Central memory CD8-positive, alpha-beta T cell (primary cell): ENCODE data around the gene TSPAN16.
"Not testable (repeated sequence)": the region's sequence is repeated elsewhere in the genome, so short reads cannot be mapped to it uniquely, and the experiment has no call there.

ENCODE experiments used
- ATAC-seq: fragments of 150-1000 bp; cut with Tn5 transposase; replicated peaks from 2 replicates; pipeline ENCODE4 v1.10.0; 2022; ENCODE audit warnings: mild to moderate bottlenecking, moderate FRiP score, moderate number of reproducible peaks; ENCODE audit not compliant: poor library complexity, severe bottlenecking; ENCODE audit errors: extremely low read depth
- DNase-seq, 2 donors: peaks; one replicate each; pipeline ENCODE4 v3.0.0; 2021; ENCODE audit warnings: low spot score in 2 of 2
- H3K27ac Mint-ChIP-seq: one replicate; pipeline ENCODE4 v1.8.0; 2022; ENCODE audit warnings: low read depth, mild to moderate bottlenecking, moderate library complexity, mixed read lengths
- H3K27me3 Mint-ChIP-seq: one replicate; pipeline ENCODE4 v1.8.0; 2022; ENCODE audit warnings: mixed read lengths
- H3K36me3 Mint-ChIP-seq: one replicate; pipeline ENCODE4 v1.8.0; 2022; ENCODE audit warnings: mild to moderate bottlenecking, moderate library complexity, mixed read lengths; ENCODE audit not compliant: insufficient read depth
- H3K4me1 Mint-ChIP-seq: one replicate; pipeline ENCODE4 v1.8.0; 2022; ENCODE audit warnings: mixed read lengths
- H3K4me3 Mint-ChIP-seq: one replicate; pipeline ENCODE4 v1.8.0; 2022; ENCODE audit warnings: mild to moderate bottlenecking, moderate library complexity, mixed read lengths
- H3K9me3 Mint-ChIP-seq: one replicate; pipeline ENCODE4 v1.8.0; 2022; ENCODE audit warnings: mixed read lengths

The TSPAN16 gene

GRCh38 chr19:11325544-11325943 is 29.6 kb downstream of the TSPAN16 start:
- H3K36me3 Mint-ChIP-seq, result no peaks in the 10 kb centered on the region

GRCh38 chr19:11330127-11330526 is 34.2 kb downstream of the TSPAN16 start:
- peaks cover 7% of the 10 kb centered on the region for H3K36me3 Mint-ChIP-seq
- no peaks in the 10 kb centered on the region for H3K4me1 Mint-ChIP-seq
- no peak for DNase-seq

More at GRCh38 chr19:11325544-11325943, 29.6 kb downstream of the TSPAN16 start:
- no peaks in the 10 kb centered on the region for H3K9me3 Mint-ChIP-seq
- no peaks in the 10 kb centered on the region for H3K27me3 Mint-ChIP-seq
- no peak overlapping the region for H3K4me3 Mint-ChIP-seq
- ATAC-seq (no peak), DNase-seq (no peak)
- H3K27ac Mint-ChIP-seq, result no peak overlapping the region
- peaks cover 11% of the 10 kb centered on the region for H3K4me1 Mint-ChIP-seq

GRCh38 chr19:11331502-11331901 is 35.5 kb downstream of the TSPAN16 start:
- no peaks in the 10 kb centered on the region for H3K4me1 Mint-ChIP-seq
- peaks cover 13% of the 10 kb centered on the region for H3K36me3 Mint-ChIP-seq
- ATAC-seq (no peak), DNase-seq (no peak)
- H3K9me3 Mint-ChIP-seq, result no peaks in the 10 kb centered on the region
- no peak overlapping the region for H3K4me3 Mint-ChIP-seq
- no peaks in the 10 kb centered on the region for H3K27me3 Mint-ChIP-seq
- no peak overlapping the region for H3K27ac Mint-ChIP-seq

More at GRCh38 chr19:11330127-11330526, 34.2 kb downstream of the TSPAN16 start:
- no peak for ATAC-seq
- Mint-ChIP-seq H3K9me3 (no peaks in the 10 kb centered on the region), H3K27me3 (no peaks in the 10 kb centered on the region), H3K27ac (no peak overlapping the region), H3K4me3 (no peak overlapping the region)

GRCh38 chr19:11332822-11333221 is 36.9 kb downstream of the TSPAN16 start:
- no peak overlapping the region for H3K4me3 Mint-ChIP-seq
- H3K27ac Mint-ChIP-seq, result no peak overlapping the region
- no peaks in the 10 kb centered on the region for H3K9me3 Mint-ChIP-seq
- DNase-seq (no peak), ATAC-seq (no peak)
- peaks cover 13% of the 10 kb centered on the region for H3K36me3 Mint-ChIP-seq
- H3K27me3 Mint-ChIP-seq, result no peaks in the 10 kb centered on the region
- no peaks in the 10 kb centered on the region for H3K4me1 Mint-ChIP-seq

GRCh38 chr19:11333838-11334237 is 37.9 kb downstream of the TSPAN16 start:
- not testable (repeated sequence) for H3K9me3 Mint-ChIP-seq, DNase-seq, H3K4me1 Mint-ChIP-seq, H3K4me3 Mint-ChIP-seq, H3K27me3 Mint-ChIP-seq, ATAC-seq, H3K27ac Mint-ChIP-seq
- H3K36me3 Mint-ChIP-seq, result peaks cover 13% of the 10 kb centered on the region

GRCh38 chr19:11335449-11336146 is 39.6 kb downstream of the TSPAN16 start:
- no peak overlapping the region for H3K4me3 Mint-ChIP-seq
- no peak for ATAC-seq
- peaks cover 13% of the 10 kb centered on the region for H3K4me1 Mint-ChIP-seq
- peaks cover 13% of the 10 kb centered on the region for H3K36me3 Mint-ChIP-seq
- H3K27ac Mint-ChIP-seq, result peak overlapping the region; percentile 25
- no peaks in the 10 kb centered on the region for H3K27me3 Mint-ChIP-seq
- no peaks in the 10 kb centered on the region for H3K9me3 Mint-ChIP-seq
- DNase-seq, result no peak

- Mint-ChIP-seq H3K27me3 (no peaks in the 10 kb centered on the region), H3K4me3 (no peak overlapping the region), H3K27ac (no peak overlapping the region), H3K36me3 (peaks cover 13% of the 10 kb centered on the region), H3K4me1 (peaks cover 13% of the 10 kb centered on the region), H3K9me3 (no peaks in the 10 kb centered on the region)
- DNase-seq, result no peak
- no peak for ATAC-seq
Measured at GRCh38 chr19:11337080-11337479, 41.1 kb downstream of the TSPAN16 start.

- Mint-ChIP-seq H3K4me1 (peaks cover 13% of the 10 kb centered on the region), H3K27ac (no peak overlapping the region)
Measured at GRCh38 chr19:11338121-11338520, 42.2 kb downstream of the TSPAN16 start.

GRCh38 chr19:11338569-11339253 is 42.8 kb downstream of the TSPAN16 start:
- ATAC-seq, result peak; percentile 8
- DNase-seq, result no peak
- no peaks in the 10 kb centered on the region for H3K27me3 Mint-ChIP-seq
- H3K4me3 Mint-ChIP-seq, result peak overlapping the region; percentile 66
- H3K36me3 Mint-ChIP-seq, result peaks cover 12% of the 10 kb centered on the region
- peak overlapping the region; percentile 73 for H3K27ac Mint-ChIP-seq
- no peaks in the 10 kb centered on the region for H3K9me3 Mint-ChIP-seq
- peaks cover 13% of the 10 kb centered on the region for H3K4me1 Mint-ChIP-seq

More at GRCh38 chr19:11338121-11338520, 42.2 kb downstream of the TSPAN16 start:
- DNase-seq, result no peak
- H3K9me3 Mint-ChIP-seq, result no peaks in the 10 kb centered on the region
- peak overlapping the region; percentile 66 for H3K4me3 Mint-ChIP-seq
- no peaks in the 10 kb centered on the region for H3K27me3 Mint-ChIP-seq
- ATAC-seq, result no peak
- H3K36me3 Mint-ChIP-seq, result peaks cover 13% of the 10 kb centered on the region

- ATAC-seq, result peak; percentile 75
- peaks cover 17% of the 10 kb centered on the region for H3K4me1 Mint-ChIP-seq
- H3K27me3 Mint-ChIP-seq, result no peaks in the 10 kb centered on the region
- DNase-seq, result peak; percentile 29 to 45
- peaks cover 7% of the 10 kb centered on the region for H3K36me3 Mint-ChIP-seq
- peak within 1 kb of the TSS; percentile 73 for H3K27ac Mint-ChIP-seq
- H3K9me3 Mint-ChIP-seq, result no peaks in the 10 kb centered on the region
- H3K4me3 Mint-ChIP-seq, result peak within 1 kb of the TSS; percentile 66
Measured at GRCh38 chr19:11339254-11340098, 43.5 kb downstream of the TSPAN16 start, which contains the start of gene RAB3D. TSS of gene RAB3D (minus strand) at chr19:11339657. CDS start at chr19:11337399, 2,258 bp downstream.

GRCh38 chr19:11340099-11340467 is 44.1 kb downstream of the TSPAN16 start:
- not testable (repeated sequence) for H3K9me3 Mint-ChIP-seq, H3K27me3 Mint-ChIP-seq, DNase-seq, H3K36me3 Mint-ChIP-seq, ATAC-seq, H3K27ac Mint-ChIP-seq
- H3K4me1 Mint-ChIP-seq, result peaks cover 19% of the 10 kb centered on the region
- peak overlapping the region; percentile 66 for H3K4me3 Mint-ChIP-seq

- Mint-ChIP-seq H3K27ac (no peak overlapping the region), H3K9me3 (no peaks in the 10 kb centered on the region), H3K27me3 (no peaks in the 10 kb centered on the region), H3K4me1 (peaks cover 40% of the 10 kb centered on the region), H3K4me3 (no peak overlapping the region), H3K36me3 (peaks cover 12% of the 10 kb centered on the region)
- DNase-seq (no peak), ATAC-seq (no peak)
Measured at GRCh38 chr19:11342429-11342828, 46.5 kb downstream of the TSPAN16 start.
